GM18867 (cell line): Measurements from ENCODE around the gene LRRC4C.

Experiments used
- ATAC-seq: cut with Tn5 transposase; IDR thresholded peaks from one replicate; pipeline ENCODE4 v1.9.1; 2021; ENCODE audit warnings: mild to moderate bottlenecking, moderate library complexity; ENCODE audit not compliant: unreplicated experiment

The LRRC4C gene

GRCh38 chr11:41274831-41275230 lies 184.6 kb downstream of the LRRC4C start:
- no peak for ATAC-seq

- ATAC-seq: no peak
These were observed 185.5 kb downstream of the LRRC4C start for GRCh38 chr11:41273908-41274307.

- ATAC-seq: no peak
These were observed 192.0 kb downstream of the LRRC4C start for GRCh38 chr11:41267451-41267850.

- no peak for ATAC-seq
These were observed 203.4 kb downstream of the LRRC4C start for GRCh38 chr11:41256041-41256440.

- ATAC-seq: no peak
These were observed 204.5 kb downstream of the LRRC4C start for GRCh38 chr11:41254966-41255365.

- no peak for ATAC-seq
These were observed 209.0 kb downstream of the LRRC4C start for GRCh38 chr11:41250408-41250935.

- no peak for ATAC-seq
These were observed 211.8 kb downstream of the LRRC4C start for GRCh38 chr11:41247621-41248020.

GRCh38 chr11:41246399-41246745 lies 213.1 kb downstream of the LRRC4C start:
- ATAC-seq: no peak

- no peak for ATAC-seq
These were observed 213.6 kb downstream of the LRRC4C start for GRCh38 chr11:41245704-41246398.

- no peak for ATAC-seq
These were observed 214.3 kb downstream of the LRRC4C start for GRCh38 chr11:41245184-41245583.

GRCh38 chr11:41237382-41237781 lies 222.1 kb downstream of the LRRC4C start:
- ATAC-seq: no peak

GRCh38 chr11:41235668-41236067 lies 223.8 kb downstream of the LRRC4C start:
- no peak for ATAC-seq

GRCh38 chr11:41225856-41226633 lies 233.4 kb downstream of the LRRC4C start:
- no peak for ATAC-seq

GRCh38 chr11:41222236-41222635 lies 237.2 kb downstream of the LRRC4C start:
- ATAC-seq: no peak

GRCh38 chr11:41206388-41206787 lies 253.1 kb downstream of the LRRC4C start:
- no peak for ATAC-seq

GRCh38 chr11:41201156-41201555 lies 258.3 kb downstream of the LRRC4C start:
- no peak for ATAC-seq

GRCh38 chr11:41190437-41191082 lies 268.9 kb downstream of the LRRC4C start:
- ATAC-seq: no peak

GRCh38 chr11:41189701-41190436 lies 269.6 kb downstream of the LRRC4C start:
- no peak for ATAC-seq

- no peak for ATAC-seq
These were observed 281.7 kb downstream of the LRRC4C start for GRCh38 chr11:41177791-41178190.

GRCh38 chr11:41175304-41175972 lies 284.0 kb downstream of the LRRC4C start:
- no peak for ATAC-seq
